Right atrium auricular region (tissue), 2 donors: ENCODE data around the gene S100A7A. TPM values are rescaled to one million over a fixed set of nuclear protein-coding genes. Genes with fewer than 3 reads are reported as not detected.
"Not testable (repeated sequence)": the region's sequence is repeated elsewhere in the genome, so short reads cannot be mapped to it uniquely, and the experiment has no call there.

Experiments used
- DNase-seq: peaks from one replicate; pipeline ENCODE4 v3.0.0-alpha.2; 2019; ENCODE audit warnings: low spot score
- H3K27ac ChIP-seq, 2 donors: fragments of 200-600 bp; sonication (generic); 1 replicate in 1 of 2; 2 replicates in 1 of 2; pipeline ENCODE4 v1.5.1; 2016 to 2019
- H3K27me3 ChIP-seq, 2 donors: fragments of 200-600 bp; sonication (generic); one replicate each; pipeline versions ENCODE4 v1.5.1 to v1.6.0; 2017 to 2019
- H3K36me3 ChIP-seq: fragments of 200-600 bp; sonication (generic); one replicate; pipeline ENCODE4 v1.5.1; 2016
- H3K4me1 ChIP-seq, 2 donors: fragments of 200-600 bp; sonication (generic); one replicate each; pipeline versions ENCODE4 v1.5.1 to v1.6.0; 2017 to 2019
- H3K4me3 ChIP-seq, 2 donors: fragments of 200-600 bp; sonication (generic); 1 replicate in 1 of 2; 2 replicates in 1 of 2; pipeline ENCODE4 v1.5.1; 2017 to 2019; ENCODE audit warnings: mild to moderate bottlenecking in 1 of 2, moderate library complexity in 1 of 2
- H3K9me3 ChIP-seq, 2 donors: fragments of 200-600 bp; sonication (generic); one replicate each; pipeline ENCODE4 v1.5.1; 2019
- total RNA-seq, 2 donors: library from RNA; depleted of rRNA; stranded (reverse); fragments of >200 nt; gene quantifications; one replicate each; pipeline ENCODE4 v1.1.0, GENCODE V29; 2016
- TF ChIP-seq, protein P1 (sequence below), 2 donors: fragments of 200-600 bp; sonication (generic); IDR thresholded peaks; one replicate each; pipeline ENCODE4 v1.5.1; 2019; ENCODE audit warnings: antibody characterized with exemption in 2 of 2

Gene S100A7A
- total RNA-seq, 2 donors from 2014 or later, result not detected

DNA sequence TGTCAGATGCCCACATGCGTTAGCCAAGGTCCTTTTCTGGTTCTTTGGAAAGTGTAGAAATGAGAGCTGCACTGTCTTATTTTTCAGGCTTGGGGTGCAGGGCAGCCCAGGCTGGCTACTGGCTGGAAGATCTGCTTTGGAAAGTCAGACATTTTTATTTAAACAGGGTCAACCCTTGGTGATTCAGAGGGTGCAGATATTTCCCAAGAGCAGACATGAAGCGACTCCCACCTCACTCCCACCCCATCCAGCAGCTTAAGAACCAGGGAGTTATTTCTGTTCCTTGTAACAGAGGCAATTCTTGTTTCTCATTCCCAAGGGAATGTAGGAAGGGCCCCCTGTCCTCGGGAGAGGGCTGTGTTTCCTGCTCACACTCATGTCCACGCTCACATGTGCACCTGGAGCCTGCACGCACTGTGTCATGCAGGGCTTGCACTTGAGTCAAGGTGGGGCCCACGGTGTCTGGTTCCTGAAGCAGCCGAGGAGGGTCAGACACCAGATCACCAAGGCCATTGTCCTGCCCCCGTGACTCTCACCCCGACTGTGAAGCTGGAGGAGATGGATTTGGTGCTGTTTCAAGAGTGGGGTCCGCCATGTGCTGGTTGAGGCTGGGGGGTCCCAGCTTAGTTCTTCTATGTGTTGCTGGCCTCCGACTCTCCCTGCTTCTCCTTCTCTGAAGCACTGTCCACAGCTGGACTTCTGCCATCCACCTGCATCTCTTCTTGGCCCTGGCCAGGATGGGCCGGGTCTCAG lies 992 bp downstream of the S100A7A start:
- Histone ChIP-seq H3K27me3 (no peaks in the 10 kb centered on the region), H3K9me3 (no peaks in the 10 kb centered on the region), H3K27ac (no peak overlapping the region), H3K4me3 (no peak overlapping the region), H3K36me3 (no peaks in the 10 kb centered on the region), H3K4me1 (no peaks in the 10 kb centered on the region)
- TF ChIP-seq, protein P1, sequence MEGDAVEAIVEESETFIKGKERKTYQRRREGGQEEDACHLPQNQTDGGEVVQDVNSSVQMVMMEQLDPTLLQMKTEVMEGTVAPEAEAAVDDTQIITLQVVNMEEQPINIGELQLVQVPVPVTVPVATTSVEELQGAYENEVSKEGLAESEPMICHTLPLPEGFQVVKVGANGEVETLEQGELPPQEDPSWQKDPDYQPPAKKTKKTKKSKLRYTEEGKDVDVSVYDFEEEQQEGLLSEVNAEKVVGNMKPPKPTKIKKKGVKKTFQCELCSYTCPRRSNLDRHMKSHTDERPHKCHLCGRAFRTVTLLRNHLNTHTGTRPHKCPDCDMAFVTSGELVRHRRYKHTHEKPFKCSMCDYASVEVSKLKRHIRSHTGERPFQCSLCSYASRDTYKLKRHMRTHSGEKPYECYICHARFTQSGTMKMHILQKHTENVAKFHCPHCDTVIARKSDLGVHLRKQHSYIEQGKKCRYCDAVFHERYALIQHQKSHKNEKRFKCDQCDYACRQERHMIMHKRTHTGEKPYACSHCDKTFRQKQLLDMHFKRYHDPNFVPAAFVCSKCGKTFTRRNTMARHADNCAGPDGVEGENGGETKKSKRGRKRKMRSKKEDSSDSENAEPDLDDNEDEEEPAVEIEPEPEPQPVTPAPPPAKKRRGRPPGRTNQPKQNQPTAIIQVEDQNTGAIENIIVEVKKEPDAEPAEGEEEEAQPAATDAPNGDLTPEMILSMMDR (IDR thresholded peaks at IDR 0.05), result no peak
- peak; percentile 32 for DNase-seq

DNA sequence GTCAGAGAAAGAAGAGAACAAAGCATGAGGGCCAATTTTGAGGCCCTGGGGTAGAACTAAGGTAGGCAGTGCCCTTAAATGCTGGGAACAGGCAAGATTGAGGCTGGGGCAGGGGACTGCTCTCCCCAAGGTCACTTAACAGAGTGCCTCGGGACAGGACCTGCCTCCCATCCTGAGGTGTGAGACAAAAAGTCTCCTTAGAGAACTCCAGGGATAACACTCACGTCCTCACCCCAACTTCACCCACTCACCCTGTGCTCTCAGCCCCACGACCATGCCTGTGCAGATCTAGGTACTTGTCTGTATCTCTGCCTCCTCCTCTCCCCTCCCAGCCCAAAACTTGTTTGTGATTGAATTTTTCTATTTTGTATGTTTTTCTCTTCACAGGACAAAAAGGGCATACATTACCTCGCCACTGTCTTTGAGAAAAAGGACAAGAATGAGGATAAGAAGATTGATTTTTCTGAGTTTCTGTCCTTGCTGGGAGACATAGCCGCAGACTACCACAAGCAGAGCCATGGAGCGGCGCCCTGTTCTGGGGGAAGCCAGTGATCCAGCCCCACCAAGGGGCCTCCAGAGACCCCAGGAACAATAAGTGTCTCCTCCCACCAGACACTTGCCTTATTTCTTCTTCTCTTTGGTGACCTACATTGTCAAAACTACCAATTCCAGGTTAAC lies 2.6 kb downstream of the S100A7A start:
- H3K27me3 ChIP-seq, H3K4me3 ChIP-seq, H3K27ac ChIP-seq, H3K36me3 ChIP-seq, H3K4me1 ChIP-seq, H3K9me3 ChIP-seq: not testable (repeated sequence)
- DNase-seq, result peak; percentile 18

DNA sequence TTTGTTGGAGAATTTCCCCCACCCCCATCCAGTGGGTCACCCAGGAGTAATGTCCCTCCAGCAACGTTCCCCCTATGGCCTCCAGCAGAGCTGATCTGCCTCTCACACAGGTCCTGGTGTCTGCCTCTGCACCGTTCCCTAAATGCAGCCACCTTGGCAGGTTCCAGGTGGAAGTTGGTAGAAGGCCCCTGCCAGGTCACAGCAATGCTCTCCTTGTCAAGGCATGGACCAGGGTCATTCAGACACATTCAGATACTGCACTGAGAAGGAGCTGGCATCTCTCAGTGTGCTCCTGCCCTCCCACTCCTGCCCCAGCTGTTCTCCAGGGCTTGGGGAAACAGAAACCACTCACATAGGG lies 3.1 kb downstream of the S100A7A start:
- H3K27ac ChIP-seq, H3K27me3 ChIP-seq, H3K4me1 ChIP-seq, H3K36me3 ChIP-seq, H3K9me3 ChIP-seq, H3K4me3 ChIP-seq: not testable (repeated sequence)
- DNase-seq, result peak; percentile 23

DNA sequence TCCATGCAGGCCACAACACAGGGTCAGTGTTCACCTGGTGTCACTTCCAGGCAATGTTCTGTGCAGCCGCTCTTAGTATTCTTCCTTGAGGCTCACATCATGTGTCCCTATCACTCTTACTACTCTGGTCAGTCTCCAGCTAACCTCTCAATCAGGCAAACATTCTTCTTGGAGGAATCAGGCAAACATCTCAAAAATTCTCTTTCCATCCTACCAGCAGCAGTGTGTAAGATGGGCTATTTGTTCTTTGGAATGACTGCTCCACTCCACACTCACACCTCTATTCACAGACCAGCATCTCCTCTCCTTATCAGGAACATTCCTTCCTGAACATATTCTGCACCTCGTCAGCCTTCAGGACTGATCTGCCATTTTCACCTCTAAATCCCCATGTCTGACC lies 4.0 kb downstream of the S100A7A start:
- Histone ChIP-seq H3K4me1 (no peaks in the 10 kb centered on the region), H3K36me3 (no peaks in the 10 kb centered on the region), H3K27ac (no peak overlapping the region), H3K27me3 (no peaks in the 10 kb centered on the region), H3K4me3 (no peak overlapping the region), H3K9me3 (no peaks in the 10 kb centered on the region)
- DNase-seq, result peak; percentile 4
- TF ChIP-seq, protein P1 (IDR thresholded peaks at IDR 0.05), result no peak

DNA sequence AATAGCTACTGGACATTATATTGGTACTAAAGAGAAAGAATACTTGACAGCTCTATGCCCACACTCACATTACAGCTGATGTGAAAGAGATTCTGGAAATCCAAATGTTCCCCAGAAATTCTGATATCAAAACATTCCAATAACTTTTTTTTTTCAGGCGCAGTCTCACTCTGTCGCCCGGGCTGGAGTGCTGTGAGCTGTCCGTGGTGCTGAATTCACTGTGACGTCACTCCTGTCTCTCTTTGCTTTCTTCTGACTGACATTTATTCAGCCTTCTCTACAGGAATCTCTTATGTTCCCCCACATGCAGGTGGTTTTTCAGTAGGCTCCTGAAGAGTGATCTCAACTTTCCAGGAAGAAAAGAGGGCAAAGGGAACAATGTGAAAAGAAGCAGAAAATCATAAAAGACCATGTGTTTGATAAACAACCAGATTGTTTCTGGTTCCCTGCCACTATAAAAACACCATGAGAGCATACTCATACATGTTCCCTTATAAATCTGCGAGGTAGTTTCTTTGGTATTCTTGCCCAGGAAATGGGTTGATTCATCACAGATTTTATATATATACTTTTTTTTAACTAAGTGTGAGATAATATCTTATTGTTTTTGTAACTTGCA lies 6.2 kb downstream of the S100A7A start:
- Histone ChIP-seq H3K4me3 (no peak overlapping the region), H3K27ac (no peak overlapping the region), H3K4me1 (no peaks in the 10 kb centered on the region), H3K36me3 (no peaks in the 10 kb centered on the region), H3K27me3 (no peaks in the 10 kb centered on the region), H3K9me3 (no peaks in the 10 kb centered on the region)
- TF ChIP-seq, protein P1 (IDR thresholded peaks at IDR 0.05), result no peak
- peak; percentile 58 for DNase-seq

- Histone ChIP-seq H3K36me3 (no peaks in the 10 kb centered on the region), H3K27me3 (no peaks in the 10 kb centered on the region), H3K4me3 (no peak overlapping the region), H3K4me1 (no peaks in the 10 kb centered on the region), H3K27ac (no peak overlapping the region), H3K9me3 (no peaks in the 10 kb centered on the region)
- TF ChIP-seq, protein P1 (IDR thresholded peaks at IDR 0.05), result no peak
- DNase-seq, result peak; percentile 11
Measured at GRCh38 chr1:153426809-153427208, 10.5 kb downstream of the S100A7A start.
